Omental fat pad (tissue), 4 donors: Measurements from ENCODE around the gene ZGPAT. TPM values are rescaled to one million over a fixed set of nuclear protein-coding genes. Genes with fewer than 3 reads are reported as not detected.

Source experiments
- ATAC-seq: fragments of 150-250 bp; one replicate; pipeline ENCODE4 v1.9.1; 2016; ENCODE audit warnings: mild to moderate bottlenecking, moderate library complexity; ENCODE audit not compliant: low FRiP score
- DNase-seq: peaks from one replicate; pipeline ENCODE4 v3.0.0-alpha.2; 2019; ENCODE audit warnings: low spot score
- total RNA-seq, 4 donors: library from RNA; depleted of rRNA; stranded (reverse); fragments of >200 nt; gene quantifications; one replicate each; pipeline ENCODE4 v1.1.0, GENCODE V29; 2016
- TF ChIP-seq, protein P1 (sequence below), 3 donors: fragments of 450-650 bp; IDR thresholded peaks; one replicate each; pipeline ENCODE4 v1.5.1; 2016 to 2017; ENCODE audit warnings: antibody characterized with exemption in 3 of 3, mild to moderate bottlenecking in 3 of 3, moderate library complexity in 2 of 3

ZGPAT gene
- total RNA-seq, 4 donors from 2014 or later = 13.2 to 34.5 (median 20.6) TPM

GRCh38 chr20:63777614-63778013, 69.8 kb downstream of the ZGPAT start:
- DNase-seq (no peak), ATAC-seq (no peak)
- TF ChIP-seq, protein P1, sequence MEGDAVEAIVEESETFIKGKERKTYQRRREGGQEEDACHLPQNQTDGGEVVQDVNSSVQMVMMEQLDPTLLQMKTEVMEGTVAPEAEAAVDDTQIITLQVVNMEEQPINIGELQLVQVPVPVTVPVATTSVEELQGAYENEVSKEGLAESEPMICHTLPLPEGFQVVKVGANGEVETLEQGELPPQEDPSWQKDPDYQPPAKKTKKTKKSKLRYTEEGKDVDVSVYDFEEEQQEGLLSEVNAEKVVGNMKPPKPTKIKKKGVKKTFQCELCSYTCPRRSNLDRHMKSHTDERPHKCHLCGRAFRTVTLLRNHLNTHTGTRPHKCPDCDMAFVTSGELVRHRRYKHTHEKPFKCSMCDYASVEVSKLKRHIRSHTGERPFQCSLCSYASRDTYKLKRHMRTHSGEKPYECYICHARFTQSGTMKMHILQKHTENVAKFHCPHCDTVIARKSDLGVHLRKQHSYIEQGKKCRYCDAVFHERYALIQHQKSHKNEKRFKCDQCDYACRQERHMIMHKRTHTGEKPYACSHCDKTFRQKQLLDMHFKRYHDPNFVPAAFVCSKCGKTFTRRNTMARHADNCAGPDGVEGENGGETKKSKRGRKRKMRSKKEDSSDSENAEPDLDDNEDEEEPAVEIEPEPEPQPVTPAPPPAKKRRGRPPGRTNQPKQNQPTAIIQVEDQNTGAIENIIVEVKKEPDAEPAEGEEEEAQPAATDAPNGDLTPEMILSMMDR (IDR thresholded peaks at IDR 0.05) = no peak

GRCh38 chr20:63778034-63778752, 70.4 kb downstream of the ZGPAT start:
- TF ChIP-seq, protein P1 (IDR thresholded peaks at IDR 0.05) = no peak

GRCh38 chr20:63778857-63779256, 71.0 kb downstream of the ZGPAT start:
- TF ChIP-seq, protein P1 (IDR thresholded peaks at IDR 0.05) = no peak
- no peak for DNase-seq

More at GRCh38 chr20:63778034-63778752, 70.4 kb downstream of the ZGPAT start:
- DNase-seq (no peak), ATAC-seq (no peak)

DNA sequence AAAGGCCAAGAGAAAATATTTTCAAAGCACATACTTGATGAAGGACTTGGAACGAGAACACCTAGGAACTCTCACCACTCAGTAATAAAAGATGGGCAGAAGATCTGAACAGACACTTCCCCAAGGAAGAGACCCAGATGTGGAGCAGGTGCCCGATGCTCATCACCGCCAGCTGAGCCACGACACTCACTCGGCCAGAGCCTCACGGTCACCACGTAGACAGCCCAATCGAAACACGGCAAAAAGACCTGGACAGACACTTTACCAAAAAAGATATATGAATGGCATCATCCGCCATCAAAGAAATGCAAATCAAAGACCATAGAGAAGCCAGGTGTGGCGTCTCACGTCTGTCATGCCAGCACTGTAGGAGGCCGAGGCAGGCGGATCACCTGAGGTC, 73.3 kb downstream of the ZGPAT start:
- ATAC-seq (no peak), DNase-seq (no peak)
- TF ChIP-seq, protein P1 (IDR thresholded peaks at IDR 0.05) = no peak

More at GRCh38 chr20:63778857-63779256, 71.0 kb downstream of the ZGPAT start:
- no peak for ATAC-seq

- ATAC-seq (no peak), DNase-seq (no peak)
- TF ChIP-seq, protein P1 (IDR thresholded peaks at IDR 0.05) = no peak
Observed at GRCh38 chr20:63782051-63782471, 74.2 kb downstream of the ZGPAT start.

DNA sequence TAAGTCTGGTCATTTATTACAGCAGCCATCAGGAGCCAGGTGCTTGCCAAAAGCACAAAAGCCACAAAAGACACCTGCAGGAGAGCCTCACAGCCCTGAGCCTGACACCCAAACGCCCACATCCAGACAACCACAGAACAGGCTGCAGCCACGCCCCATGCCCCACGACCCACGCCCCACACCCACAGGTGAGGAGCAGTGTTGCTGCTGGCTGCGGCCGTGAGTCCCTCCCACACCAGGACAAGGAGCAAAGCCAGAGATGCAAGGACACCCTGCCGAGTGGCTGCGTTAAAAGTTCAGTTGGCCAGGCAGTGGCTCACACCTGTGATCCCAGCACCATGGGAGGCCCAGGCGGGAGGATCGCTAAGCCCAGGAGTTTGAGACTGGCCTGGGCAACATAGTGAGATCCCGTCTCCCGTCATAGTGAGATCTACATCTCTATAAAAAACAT, 74.7 kb downstream of the ZGPAT start:
- TF ChIP-seq, protein P1 (IDR thresholded peaks at IDR 0.05) = no peak
- DNase-seq (no peak), ATAC-seq (no peak)

DNA sequence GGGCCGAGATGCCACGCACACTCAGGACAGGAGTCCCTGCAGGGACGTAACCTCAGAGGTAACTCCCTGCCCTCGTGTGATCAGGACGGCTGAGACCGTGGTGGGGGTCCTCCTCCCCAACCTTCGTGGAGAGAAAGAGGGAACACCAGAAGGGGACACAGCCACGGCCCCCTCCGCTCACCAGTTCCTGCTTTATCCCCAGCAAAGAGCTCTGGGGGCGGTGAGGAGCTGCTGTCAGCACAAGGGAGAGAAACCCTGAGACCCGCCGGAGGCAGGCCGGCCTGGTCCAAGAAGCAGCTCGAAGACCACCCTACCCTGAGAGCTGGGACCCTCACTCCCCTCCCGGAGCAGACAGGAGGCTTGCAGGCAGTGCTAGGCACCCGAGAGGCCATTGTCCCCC, 76.1 kb downstream of the ZGPAT start:
- ATAC-seq = no peak
- TF ChIP-seq, protein P1 (IDR thresholded peaks at IDR 0.05) = no peak
- no peak for DNase-seq
